Hindlimb muscle (tissue), 1 donor: Measurements from ENCODE around the gene MTRFR. TPM values are rescaled to one million over a fixed set of nuclear protein-coding genes. Genes with fewer than 3 reads are reported as not detected.
"Not testable (repeated sequence)": the region's sequence is repeated elsewhere in the genome, so short reads cannot be mapped to it uniquely, and the experiment has no call there.

Experiments used
- DNase-seq: peaks from one replicate; pipeline ENCODE4 v3.0.0-alpha.2; 2013
- polyA plus RNA-seq: library from polyadenylated mRNA; unstranded; fragments of 120-200 nt; gene quantifications from one replicate; pipeline ENCODE4 v1.2.1, GENCODE V29; 2013; ENCODE audit not compliant: insufficient read length

Gene MTRFR
- polyA plus RNA-seq, 1 donor: 15.7 TPM

DNA sequence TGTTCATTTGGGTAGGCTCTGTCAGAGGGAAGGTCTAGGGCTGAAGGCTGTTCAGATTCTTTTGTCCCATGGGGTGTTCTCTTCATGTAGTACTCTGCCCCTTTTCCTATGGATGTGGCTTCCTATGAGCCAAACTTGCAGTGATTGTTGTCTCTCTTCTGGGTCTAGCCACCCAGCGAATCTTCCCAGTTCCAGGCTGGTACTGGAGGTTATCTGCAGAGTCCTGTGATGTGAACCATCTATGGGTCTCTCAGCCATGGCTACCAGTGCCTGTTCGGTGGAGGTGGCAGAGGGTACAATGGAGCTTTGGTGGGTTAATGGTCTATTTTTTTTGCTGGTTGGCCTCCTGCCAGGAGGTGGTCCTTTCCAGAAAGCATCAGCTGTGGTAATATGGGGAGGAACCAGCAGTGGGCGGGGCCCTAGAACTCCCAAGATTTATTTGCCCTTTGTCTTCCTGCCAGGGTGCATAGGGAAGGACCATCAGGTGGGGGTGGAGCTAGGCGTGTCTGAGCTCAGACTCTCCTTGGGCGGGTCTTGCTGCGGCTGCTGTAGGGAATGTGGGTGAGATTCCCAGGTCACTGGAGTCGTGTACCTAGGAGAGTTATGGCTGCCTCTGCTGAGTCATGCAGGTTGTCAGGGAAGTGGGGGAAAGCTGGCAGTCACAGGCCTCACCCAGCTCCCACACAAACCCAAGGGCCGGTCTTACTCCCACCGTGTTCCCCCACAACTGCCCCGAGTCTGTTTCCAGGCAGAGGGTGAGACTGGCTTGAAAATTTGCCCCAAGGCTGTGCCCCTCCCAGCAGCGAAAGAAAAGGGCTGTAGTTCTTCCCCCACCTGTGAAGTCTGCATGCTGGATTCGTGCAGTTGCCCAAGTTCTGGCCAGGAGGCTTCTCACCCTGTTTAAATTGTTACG is 17.5 kb downstream of the MTRFR start:
- no peak for DNase-seq

DNA sequence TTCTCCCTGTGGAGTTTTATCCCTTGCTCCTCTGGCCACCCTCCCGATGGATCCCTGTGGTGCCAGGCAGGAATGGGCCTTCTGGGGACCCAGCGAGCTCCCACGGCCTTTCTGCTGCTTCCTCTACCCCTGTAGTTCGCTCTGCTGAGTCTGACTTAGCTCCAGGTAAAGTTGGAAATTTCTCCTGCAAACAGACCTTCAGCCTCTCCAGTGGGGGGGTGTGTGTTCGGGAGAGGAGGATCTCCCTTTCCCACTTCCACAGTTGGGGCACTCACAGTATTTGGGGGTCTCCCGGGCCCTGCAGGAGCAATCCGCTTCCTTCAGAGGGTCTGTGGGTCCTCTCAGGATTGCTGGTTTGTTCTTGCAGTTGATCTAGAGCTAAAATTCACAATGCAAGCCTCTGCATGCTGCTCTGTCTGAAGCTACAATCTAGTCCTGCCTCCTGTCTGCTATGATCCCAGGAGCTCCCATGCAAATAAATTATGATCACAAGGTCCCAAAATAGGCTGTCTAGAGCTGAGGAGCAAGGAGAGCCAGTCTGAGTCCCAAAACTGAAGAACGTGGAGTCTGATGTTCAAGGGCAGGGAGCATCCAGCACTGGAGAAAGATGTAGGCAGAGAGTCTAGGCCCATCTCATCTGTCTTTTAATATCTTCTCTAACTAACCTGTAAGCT is 18.3 kb downstream of the MTRFR start:
- no peak for DNase-seq

DNA sequence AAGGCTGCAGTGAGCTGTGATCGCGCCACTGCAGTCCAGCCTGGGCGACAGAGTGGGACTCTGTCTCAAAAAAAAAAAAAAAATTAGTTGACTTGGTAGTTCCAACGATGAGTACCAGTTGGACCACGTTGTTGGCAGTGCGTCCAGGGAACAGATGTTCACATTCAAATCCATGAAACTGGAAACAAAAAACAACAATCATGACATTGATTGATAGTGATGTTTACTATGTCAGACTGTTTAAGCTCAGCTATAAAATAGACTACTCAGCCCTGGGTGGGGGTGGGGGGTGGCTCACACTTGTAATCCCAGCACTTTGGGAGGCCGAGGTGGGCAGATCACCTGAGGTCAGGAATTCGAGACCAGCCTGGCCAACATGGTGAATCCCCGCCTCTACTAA is 19.1 kb downstream of the MTRFR start:
- not testable (repeated sequence) for DNase-seq

DNA sequence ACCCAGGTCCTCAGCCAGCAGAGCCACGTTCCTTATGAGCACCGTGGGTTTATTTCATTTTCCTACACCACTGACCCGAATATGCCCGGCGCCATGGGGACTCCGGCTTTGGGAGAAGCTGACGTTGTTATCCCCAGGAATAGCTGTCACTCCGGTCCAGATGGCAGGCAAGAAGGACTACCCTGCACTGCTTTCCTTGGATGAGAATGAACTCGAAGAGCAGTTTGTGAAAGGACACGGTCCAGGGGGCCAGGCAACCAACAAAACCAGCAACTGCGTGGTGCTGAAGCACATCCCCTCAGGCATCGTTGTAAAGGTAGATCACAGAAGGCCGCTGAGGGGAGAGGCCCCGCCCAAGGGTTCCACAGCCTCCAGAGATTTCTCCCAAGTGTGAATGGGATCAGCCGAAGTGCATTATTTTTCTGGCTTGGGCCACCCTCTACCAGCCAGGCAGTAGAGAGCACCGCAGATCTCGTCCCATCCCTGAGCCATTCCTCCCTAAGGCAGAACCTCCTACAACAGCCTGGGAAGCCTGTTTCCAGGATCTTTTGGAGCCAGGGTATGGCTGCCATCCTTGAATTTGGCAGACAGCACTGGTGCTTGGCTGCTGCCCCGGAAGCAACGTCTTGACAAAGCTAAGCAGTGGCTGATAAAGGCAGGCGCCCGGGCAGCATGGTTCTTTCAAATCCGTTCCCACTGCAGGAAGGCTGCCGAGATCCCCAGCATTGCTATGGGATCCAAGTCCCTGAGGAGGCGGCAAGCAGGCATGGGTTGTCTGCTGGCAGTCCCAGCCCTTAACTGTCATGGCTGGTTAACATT is 20.6 kb downstream of the MTRFR start:
- DNase-seq: no peak

GRCh38 chr12:123254853-123255446 is 21.7 kb downstream of the MTRFR start:
- DNase-seq: no peak

GRCh38 chr12:123258593-123258992 is 25.4 kb downstream of the MTRFR start:
- DNase-seq: no peak

GRCh38 chr12:123260081-123260480 is 26.8 kb downstream of the MTRFR start:
- DNase-seq: no peak

DNA sequence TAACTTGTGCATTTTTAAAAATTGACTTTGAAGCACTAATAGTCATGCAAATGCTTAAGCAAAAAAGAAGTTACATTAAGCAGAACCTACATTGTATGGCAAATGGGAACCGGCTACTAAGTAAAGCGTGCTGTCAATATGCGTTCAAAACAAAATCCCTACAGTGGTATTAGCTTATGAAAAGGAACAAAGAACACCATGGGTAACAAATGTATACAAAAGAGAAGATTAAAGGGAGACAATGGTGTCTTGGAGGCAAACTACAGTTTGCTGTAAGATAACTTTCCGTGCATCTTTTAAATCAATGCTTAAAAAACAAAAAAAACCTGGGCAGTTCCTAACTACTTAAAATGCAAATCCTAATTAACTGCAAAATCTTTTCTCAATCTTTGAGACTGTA is 28.0 kb downstream of the MTRFR start:
- no peak for DNase-seq

DNA sequence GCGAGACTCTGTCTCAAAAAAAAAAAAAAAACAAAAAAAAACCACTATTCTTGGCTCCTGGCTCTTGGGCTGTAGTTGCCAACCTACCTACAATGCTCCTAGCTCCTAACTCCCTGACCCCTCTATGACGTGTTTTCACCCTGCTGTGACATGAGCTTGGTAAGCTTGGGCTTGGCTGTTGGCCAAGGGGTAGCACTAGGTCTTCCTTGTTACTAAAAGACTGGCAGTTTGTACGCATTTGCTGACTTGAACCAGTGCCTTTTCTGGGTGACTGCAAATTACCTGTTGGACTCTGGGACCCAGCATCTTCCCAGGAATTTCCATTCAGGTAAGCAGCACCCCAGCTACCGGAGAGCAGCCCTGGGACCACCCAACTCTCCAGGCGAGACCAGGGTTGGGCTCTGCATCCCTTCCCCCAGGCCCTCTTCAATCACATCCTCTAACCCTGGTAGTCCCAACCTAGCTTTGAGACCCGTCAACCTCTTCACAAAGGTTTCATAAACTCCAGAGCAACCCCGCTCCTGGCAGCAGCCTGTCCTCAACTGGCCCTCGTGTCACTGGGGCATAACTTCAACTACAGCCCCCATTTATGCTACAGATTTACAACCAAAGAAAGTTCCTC is 30.1 kb downstream of the MTRFR start:
- no peak for DNase-seq

DNA sequence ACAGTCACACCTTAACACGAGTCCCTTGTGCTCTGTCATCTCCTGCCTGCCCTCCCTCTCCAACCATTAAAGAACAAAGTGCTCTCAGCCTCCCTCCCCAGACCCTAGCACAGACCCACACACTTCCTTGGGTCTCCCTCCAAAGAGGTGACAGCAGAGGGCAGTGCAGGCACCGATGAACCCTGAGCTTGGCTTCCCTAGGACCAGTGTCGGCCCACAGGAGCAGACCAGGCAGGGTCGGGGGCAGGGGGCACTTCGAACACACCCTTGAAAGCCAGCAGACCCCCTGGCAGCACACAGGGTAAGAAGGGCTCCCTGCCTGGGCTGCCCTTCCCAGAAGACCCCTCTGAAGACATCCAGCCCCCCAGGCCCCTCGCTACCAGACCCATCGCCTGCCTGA is 31.4 kb downstream of the MTRFR start:
- DNase-seq: no peak

- no peak for DNase-seq
These were observed 32.8 kb downstream of the MTRFR start for GRCh38 chr12:123265851-123266678.

DNA sequence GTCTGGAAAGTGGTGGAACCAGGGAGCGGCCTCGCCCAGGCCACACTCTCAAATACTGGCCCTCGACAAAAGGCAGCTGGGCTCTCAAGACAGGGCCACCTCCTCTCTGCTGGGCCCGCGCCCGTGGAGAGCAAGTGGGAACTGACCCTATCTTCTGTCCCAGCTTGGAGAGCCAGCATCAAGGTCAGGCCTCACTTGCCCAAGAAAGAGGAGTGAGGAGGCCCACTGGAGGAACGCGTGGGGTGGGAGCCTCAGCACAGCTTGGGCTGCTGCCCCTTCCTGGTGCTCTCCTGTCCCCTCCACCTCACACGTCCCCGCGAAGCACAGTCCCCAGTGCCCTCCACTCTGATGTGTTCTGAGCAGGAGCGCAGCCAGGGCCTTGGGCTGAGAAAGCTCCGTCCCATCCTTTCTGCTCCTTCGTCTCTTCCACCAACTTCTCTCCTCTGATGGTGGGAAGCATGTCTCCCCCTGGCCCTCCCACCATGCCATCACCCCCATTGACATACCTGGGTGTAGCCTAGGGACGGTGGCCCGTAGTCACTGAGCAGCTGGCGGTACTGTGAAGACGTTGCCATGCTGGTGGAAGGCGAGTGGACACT is 33.5 kb downstream of the MTRFR start:
- DNase-seq: no peak

DNA sequence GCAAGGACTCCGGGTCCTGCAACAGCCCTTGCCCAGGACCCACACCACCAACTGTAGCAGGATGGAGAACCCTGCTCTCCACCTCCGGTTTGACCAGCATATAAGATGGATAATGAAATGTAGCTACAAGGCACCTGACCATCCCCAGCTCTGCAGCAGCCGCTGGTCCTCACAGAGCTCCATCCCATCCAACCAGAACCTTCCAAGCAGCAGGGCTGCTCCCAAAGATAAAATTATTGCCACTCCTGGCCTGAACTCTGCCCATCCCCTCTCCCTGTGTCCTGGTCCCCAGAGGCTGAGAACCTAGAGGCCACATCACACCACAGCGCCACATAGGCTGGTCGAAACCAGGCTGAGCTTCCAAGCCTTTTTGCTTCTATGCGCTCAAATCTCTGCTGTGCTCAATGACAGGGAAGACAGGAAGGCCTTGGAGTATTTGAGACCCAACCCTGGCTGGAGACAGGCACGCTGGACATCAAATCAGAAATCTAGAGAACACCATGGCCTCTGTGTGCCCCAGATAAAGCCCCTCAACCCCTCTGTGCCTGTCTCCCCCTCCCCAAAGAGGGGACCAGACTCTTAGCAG is 34.2 kb downstream of the MTRFR start:
- no peak for DNase-seq

- DNase-seq: peak; percentile 62
These were observed 35.0 kb downstream of the MTRFR start for GRCh38 chr12:123267991-123268843.

DNA sequence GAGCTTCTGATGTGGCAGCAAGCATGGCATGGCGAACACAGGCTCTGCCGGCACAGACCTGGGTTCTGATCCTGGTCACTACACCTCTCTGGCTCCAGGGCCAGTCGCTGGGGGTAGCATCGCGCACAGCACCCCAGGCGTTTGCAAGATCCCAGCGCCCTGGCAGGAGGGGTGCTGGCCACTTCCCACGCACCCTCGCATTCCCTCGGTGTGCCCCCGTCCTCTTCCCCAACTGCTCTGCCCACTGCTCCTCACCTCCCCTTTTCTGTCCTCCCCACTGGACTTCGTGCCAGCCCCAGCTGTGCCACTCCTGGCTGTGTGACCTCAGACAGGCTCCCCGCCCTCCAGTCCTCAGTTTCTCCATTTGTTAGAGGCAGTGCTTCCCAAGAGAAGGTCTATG is 35.6 kb downstream of the MTRFR start:
- no peak for DNase-seq

- DNase-seq: peak; percentile 77
These were observed 36.2 kb downstream of the MTRFR start for GRCh38 chr12:123269395-123269892.

- no peak for DNase-seq
These were observed 36.6 kb downstream of the MTRFR start for GRCh38 chr12:123269896-123270213.

DNA sequence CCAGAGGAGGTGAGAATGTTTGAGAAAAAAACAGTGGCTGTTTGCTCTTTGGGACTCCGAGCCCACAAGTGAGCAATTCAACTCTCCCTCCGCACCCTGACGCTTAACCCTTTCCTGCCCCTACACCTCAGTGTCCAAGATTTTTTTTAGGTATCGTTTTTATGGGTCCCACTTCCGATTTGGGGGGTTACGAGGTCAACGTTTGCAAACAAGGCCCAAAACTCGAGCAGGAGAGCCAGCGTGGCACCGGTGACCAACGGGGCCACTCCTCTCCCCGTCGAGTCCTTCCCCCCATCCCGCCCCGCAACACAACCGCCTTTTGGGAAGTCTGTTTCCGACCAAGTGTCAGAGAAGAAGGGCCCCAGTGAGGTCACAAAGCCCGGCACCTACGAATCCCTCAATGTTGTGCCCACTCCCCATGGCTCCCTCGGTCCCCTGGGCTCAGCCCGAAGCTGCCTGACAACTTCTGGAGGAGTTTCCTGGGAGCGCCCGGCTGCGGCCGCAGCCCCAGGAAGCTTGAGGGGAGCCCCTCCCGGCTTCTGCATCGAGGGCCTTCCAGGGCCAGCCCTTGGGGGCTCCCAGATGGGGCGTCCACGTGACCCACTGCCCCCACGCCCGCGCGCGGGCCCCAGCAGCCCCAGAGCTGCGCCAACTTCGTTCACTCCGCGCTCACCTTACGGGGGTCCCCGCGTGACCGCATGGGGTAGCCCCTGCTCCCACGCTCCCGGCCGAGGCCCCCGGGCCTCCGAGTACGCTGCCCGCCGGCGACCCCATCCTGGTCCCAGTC is 37.2 kb downstream of the MTRFR start:
- peak; percentile 48 for DNase-seq
